Liver (tissue), 9 donors: ENCODE results near the gene ZSCAN31. TPM values are rescaled to one million over a fixed set of nuclear protein-coding genes. Genes with fewer than 3 reads are reported as not detected.

ENCODE experiments used
- DNase-seq: peaks from one replicate; pipeline ENCODE4 v3.0.0-alpha.2; 2017; ENCODE audit warnings: low spot score
- H3K27ac ChIP-seq, 2 donors: one replicate each; pipeline ENCODE4 v1.7.0; 2013; ENCODE audit warnings: inconsistent platforms in 2 of 2, low read length in 2 of 2, control low read depth in 1 of 2, low read depth in 1 of 2, mild to moderate bottlenecking in 1 of 2
- H3K27me3 ChIP-seq, 4 donors: one replicate each; pipeline versions ENCODE4 v1.6.1 to v1.7.0; 2013; ENCODE audit warnings: low read length in 3 of 4, inconsistent platforms in 1 of 4, mild to moderate bottlenecking in 1 of 4, moderate library complexity in 1 of 4; ENCODE audit not compliant: control insufficient read depth in 4 of 4, insufficient read depth in 4 of 4
- H3K36me3 ChIP-seq, 4 donors: one replicate each; pipeline versions ENCODE4 v1.6.1 to v1.7.0; 2013; ENCODE audit warnings: low read length in 3 of 4, mild to moderate bottlenecking in 3 of 4, low read depth in 1 of 4, moderate library complexity in 1 of 4; ENCODE audit not compliant: control insufficient read depth in 4 of 4, insufficient read depth in 3 of 4
- H3K4me1 ChIP-seq, 4 donors: one replicate each; pipeline versions ENCODE4 v1.6.1 to v1.7.0; 2013; ENCODE audit warnings: low read length in 3 of 4, mild to moderate bottlenecking in 3 of 4, moderate library complexity in 1 of 4; ENCODE audit not compliant: control insufficient read depth in 4 of 4, insufficient read depth in 4 of 4
- H3K4me3 ChIP-seq, 3 donors: one replicate each; pipeline versions ENCODE4 v1.6.1 to v1.7.0; 2013; ENCODE audit warnings: low read length in 3 of 3, control low read depth in 1 of 3, low read depth in 1 of 3, mild to moderate bottlenecking in 1 of 3
- H3K9ac ChIP-seq, 2 donors: one replicate each; pipeline ENCODE4 v1.7.0; 2013; ENCODE audit warnings: low read length in 2 of 2, mild to moderate bottlenecking in 2 of 2, moderate library complexity in 2 of 2, control low read depth in 1 of 2, low read depth in 1 of 2
- H3K9me3 ChIP-seq, 4 donors: one replicate each; pipeline versions ENCODE4 v1.6.1 to v1.7.0; 2013; ENCODE audit warnings: low read length in 3 of 4; ENCODE audit not compliant: control insufficient read depth in 4 of 4
- ATF3 ChIP-seq: IDR thresholded peaks from 2 replicates; pipeline ENCODE4 v1.6.1; 2016; ENCODE audit warnings: antibody characterized with exemption
- EGR1 ChIP-seq, 2 donors: IDR thresholded peaks; 2 replicates each; pipeline ENCODE4 v1.6.1; 2016 to 2018; ENCODE audit warnings: antibody characterized with exemption in 2 of 2, low read depth in 2 of 2
- FOXA1 ChIP-seq: IDR thresholded peaks from 2 replicates; pipeline ENCODE4 v1.6.1; 2016; ENCODE audit warnings: antibody characterized with exemption
- FOXA2 ChIP-seq: IDR thresholded peaks from 2 replicates; pipeline ENCODE4 v1.6.1; 2016; ENCODE audit warnings: antibody characterized with exemption
- GABPA ChIP-seq, 2 donors: IDR thresholded peaks in 1 of 2; conservative IDR thresholded peaks in 1 of 2; 2 replicates each; pipeline ENCODE4 v1.6.1; 2016; ENCODE audit warnings: antibody characterized with exemption in 2 of 2, mild to moderate bottlenecking in 1 of 2, moderate library complexity in 1 of 2
- HNF4A ChIP-seq, 2 donors: conservative IDR thresholded peaks; 2 replicates each; pipeline ENCODE4 v1.6.1; 2016; ENCODE audit warnings: antibody characterized with exemption in 2 of 2, mild to moderate bottlenecking in 2 of 2
- HNF4G ChIP-seq: IDR thresholded peaks from 2 replicates; pipeline ENCODE4 v1.6.1; 2016; ENCODE audit warnings: antibody characterized with exemption
- JUND ChIP-seq, 2 donors: IDR thresholded peaks; 2 replicates each; pipeline ENCODE4 v1.6.1; 2016; ENCODE audit warnings: antibody characterized with exemption in 2 of 2
- MAX ChIP-seq: IDR thresholded peaks from 2 replicates; pipeline ENCODE4 v1.6.1; 2016; ENCODE audit warnings: antibody characterized with exemption
- NR2F2 ChIP-seq: IDR thresholded peaks from 2 replicates; pipeline ENCODE4 v1.6.1; 2016; ENCODE audit warnings: antibody characterized with exemption
- RAD21 ChIP-seq, 2 donors: IDR thresholded peaks; 2 replicates each; pipeline ENCODE4 v1.6.1; 2016; ENCODE audit warnings: antibody characterized with exemption in 2 of 2, mild to moderate bottlenecking in 2 of 2
- RXRA ChIP-seq, 2 donors: IDR thresholded peaks; 2 replicates each; pipeline ENCODE4 v1.6.1; 2017 to 2018; ENCODE audit warnings: antibody characterized with exemption in 2 of 2, mild to moderate bottlenecking in 1 of 2
- SP1 ChIP-seq: IDR thresholded peaks from 2 replicates; pipeline ENCODE4 v1.6.1; 2018; ENCODE audit warnings: antibody characterized with exemption, mild to moderate bottlenecking
- TAF1 ChIP-seq: conservative IDR thresholded peaks from 2 replicates; pipeline ENCODE4 v1.6.1; 2016; ENCODE audit warnings: antibody characterized with exemption, mild to moderate bottlenecking
- YY1 ChIP-seq: IDR thresholded peaks from 2 replicates; pipeline ENCODE4 v1.6.1; 2016; ENCODE audit warnings: antibody characterized with exemption, mild to moderate bottlenecking
- ZBTB33 ChIP-seq: IDR thresholded peaks from 2 replicates; pipeline ENCODE4 v1.6.1; 2016; ENCODE audit warnings: antibody characterized with exemption
- WGBS: extraction: QIAGEN DNeasy Blood & Tissue Kit; methylation state at CpG from one replicate; pipeline ENCODE4 v1.1.7; 2013; 5-methylcytosine and 5-hydroxymethylcytosine counted together
- polyA plus RNA-seq, 2 donors: library from polyadenylated mRNA; stranded (reverse) in 1 of 2; unstranded in 1 of 2; fragments of 200-250 nt in 1 of 2; fragments of >200 nt in 1 of 2; fragmentation: Nextera tagmentation in 1 of 2; extraction: Ambion mirVana in 1 of 2; gene quantifications; one replicate each; pipeline versions ENCODE4 v1.2.1 to v1.2.3, GENCODE V29; 2013 to 2015
- total RNA-seq, 2 donors: library from RNA; depleted of rRNA; stranded (reverse); fragments of >200 nt; gene quantifications; one replicate each; pipeline ENCODE4 v1.2.3, GENCODE V29; 2014
- TF ChIP-seq, protein P1 (sequence below): fragments of 150-350 bp; IDR thresholded peaks from 2 replicates; pipeline ENCODE4 v1.5.1; 2017; ENCODE audit warnings: improper control_type of control experiment, low read depth, low read length; ENCODE audit not compliant: missing input control
- TF ChIP-seq, protein P2 (sequence below): IDR thresholded peaks from 2 replicates; pipeline ENCODE4 v1.6.1; 2016; ENCODE audit warnings: antibody characterized with exemption, mild to moderate bottlenecking
- donor health status: healthy.
- donor health status: healthy.
- donor health status: healthy.
- donor health status: healthy.
- donor health status: healthy.

Gene ZSCAN31
- total and polyA plus RNA-seq, 4 donors, result 3.3 to 10.2 (median 3.7) TPM

- DNase-seq, result no peak
- H3K36me3 ChIP-seq, result no peaks in the 10 kb centered on the region
- no peaks in the 10 kb centered on the region for H3K4me1 ChIP-seq
- no peak for TF ChIP-seq NR2F2
- no peak for TF ChIP-seq SP1
- no peak for TF ChIP-seq FOXA2
- no peak for TF ChIP-seq EGR1 (IDR thresholded peaks at IDR 0.05; ENCODE audit: low read depth in 2 of 2)
- no peak for TF ChIP-seq RAD21 (IDR thresholded peaks at IDR 0.05)
- no peak for TF ChIP-seq YY1
- no peak for TF ChIP-seq RXRA (IDR thresholded peaks at IDR 0.05)
- no peak for TF ChIP-seq MAX
- TF ChIP-seq GABPA (IDR thresholded peaks at IDR 0.05 in 1 of 2, conservative IDR thresholded peaks at IDR 0.05 in 1 of 2), result no peak
- TF ChIP-seq ATF3, result no peak
- TF ChIP-seq TAF1, result no peak
- no peak for TF ChIP-seq ZBTB33
- TF ChIP-seq, protein P1, sequence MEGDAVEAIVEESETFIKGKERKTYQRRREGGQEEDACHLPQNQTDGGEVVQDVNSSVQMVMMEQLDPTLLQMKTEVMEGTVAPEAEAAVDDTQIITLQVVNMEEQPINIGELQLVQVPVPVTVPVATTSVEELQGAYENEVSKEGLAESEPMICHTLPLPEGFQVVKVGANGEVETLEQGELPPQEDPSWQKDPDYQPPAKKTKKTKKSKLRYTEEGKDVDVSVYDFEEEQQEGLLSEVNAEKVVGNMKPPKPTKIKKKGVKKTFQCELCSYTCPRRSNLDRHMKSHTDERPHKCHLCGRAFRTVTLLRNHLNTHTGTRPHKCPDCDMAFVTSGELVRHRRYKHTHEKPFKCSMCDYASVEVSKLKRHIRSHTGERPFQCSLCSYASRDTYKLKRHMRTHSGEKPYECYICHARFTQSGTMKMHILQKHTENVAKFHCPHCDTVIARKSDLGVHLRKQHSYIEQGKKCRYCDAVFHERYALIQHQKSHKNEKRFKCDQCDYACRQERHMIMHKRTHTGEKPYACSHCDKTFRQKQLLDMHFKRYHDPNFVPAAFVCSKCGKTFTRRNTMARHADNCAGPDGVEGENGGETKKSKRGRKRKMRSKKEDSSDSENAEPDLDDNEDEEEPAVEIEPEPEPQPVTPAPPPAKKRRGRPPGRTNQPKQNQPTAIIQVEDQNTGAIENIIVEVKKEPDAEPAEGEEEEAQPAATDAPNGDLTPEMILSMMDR, result no peak
- no peak for TF ChIP-seq FOXA1
- no peak for TF ChIP-seq HNF4G
- TF ChIP-seq JUND (IDR thresholded peaks at IDR 0.05), result no peak
- TF ChIP-seq HNF4A (conservative IDR thresholded peaks at IDR 0.05), result no peak
- TF ChIP-seq, protein P2, sequence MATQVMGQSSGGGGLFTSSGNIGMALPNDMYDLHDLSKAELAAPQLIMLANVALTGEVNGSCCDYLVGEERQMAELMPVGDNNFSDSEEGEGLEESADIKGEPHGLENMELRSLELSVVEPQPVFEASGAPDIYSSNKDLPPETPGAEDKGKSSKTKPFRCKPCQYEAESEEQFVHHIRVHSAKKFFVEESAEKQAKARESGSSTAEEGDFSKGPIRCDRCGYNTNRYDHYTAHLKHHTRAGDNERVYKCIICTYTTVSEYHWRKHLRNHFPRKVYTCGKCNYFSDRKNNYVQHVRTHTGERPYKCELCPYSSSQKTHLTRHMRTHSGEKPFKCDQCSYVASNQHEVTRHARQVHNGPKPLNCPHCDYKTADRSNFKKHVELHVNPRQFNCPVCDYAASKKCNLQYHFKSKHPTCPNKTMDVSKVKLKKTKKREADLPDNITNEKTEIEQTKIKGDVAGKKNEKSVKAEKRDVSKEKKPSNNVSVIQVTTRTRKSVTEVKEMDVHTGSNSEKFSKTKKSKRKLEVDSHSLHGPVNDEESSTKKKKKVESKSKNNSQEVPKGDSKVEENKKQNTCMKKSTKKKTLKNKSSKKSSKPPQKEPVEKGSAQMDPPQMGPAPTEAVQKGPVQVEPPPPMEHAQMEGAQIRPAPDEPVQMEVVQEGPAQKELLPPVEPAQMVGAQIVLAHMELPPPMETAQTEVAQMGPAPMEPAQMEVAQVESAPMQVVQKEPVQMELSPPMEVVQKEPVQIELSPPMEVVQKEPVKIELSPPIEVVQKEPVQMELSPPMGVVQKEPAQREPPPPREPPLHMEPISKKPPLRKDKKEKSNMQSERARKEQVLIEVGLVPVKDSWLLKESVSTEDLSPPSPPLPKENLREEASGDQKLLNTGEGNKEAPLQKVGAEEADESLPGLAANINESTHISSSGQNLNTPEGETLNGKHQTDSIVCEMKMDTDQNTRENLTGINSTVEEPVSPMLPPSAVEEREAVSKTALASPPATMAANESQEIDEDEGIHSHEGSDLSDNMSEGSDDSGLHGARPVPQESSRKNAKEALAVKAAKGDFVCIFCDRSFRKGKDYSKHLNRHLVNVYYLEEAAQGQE, result no peak
- WGBS, result 78% methylated on average over 1 of the region's 1 CpG
- H3K9me3 ChIP-seq, result no peaks in the 10 kb centered on the region
- peaks cover 0 to 5% (median 0%) of the 10 kb centered on the region in 4 donors for H3K27me3 ChIP-seq
- no peak overlapping the region for H3K9ac ChIP-seq
- H3K27ac ChIP-seq, result no peak overlapping the region
- no peak overlapping the region for H3K4me3 ChIP-seq
Observed at GRCh38 chr6:28343898-28344677, 8.1 kb upstream of the ZSCAN31 start.
